SH-SY5Y (cell line): ENCODE data around the gene MAP3K20.

Experiments used
- GATA2 ChIP-seq: IDR thresholded peaks from 2 replicates; pipeline ENCODE4 v1.6.1; 2011; ENCODE audit warnings: mild to moderate bottlenecking, low read depth, low read length
- GATA3 ChIP-seq: IDR thresholded peaks from 2 replicates; pipeline ENCODE4 v1.6.1; 2011; ENCODE audit warnings: low read depth, mild to moderate bottlenecking, low read length, moderate library complexity

GRCh38 chr2:173130496-173131465 is 55.1 kb downstream of the MAP3K20 start:
- TF ChIP-seq GATA3 (no peak), GATA2 (no peak)
